Measurements from ENCODE around the gene TOM1L2.

The TOM1L2 gene

GRCh38 chr17:17820463-17821158 lies 151.6 kb downstream of the TOM1L2 start:
- no peaks in the 10 kb centered on the region for H3K9me3 Mint-ChIP-seq
- ATAC-seq (replicated peaks) (no peak), DNase-seq (no peak)
- no peak overlapping the region for H3K4me3 Mint-ChIP-seq
- peaks cover 73% of the 10 kb centered on the region for H3K36me3 Mint-ChIP-seq (ENCODE audit: insufficient read depth)
- H3K4me1 Mint-ChIP-seq (ENCODE audit: low read depth in 2 of 2), result peaks cover 41% of the 10 kb centered on the region in 2 donors
- no peaks in the 10 kb centered on the region for H3K27me3 Mint-ChIP-seq
- H3K27ac Mint-ChIP-seq, result peak overlapping the region in 1 of 2 donors; percentile 79

- ATAC-seq (replicated peaks) (no peak), DNase-seq (no peak)
- Mint-ChIP-seq H3K27ac (peak overlapping the region in 1 of 2 donors; percentile 79), H3K27me3 (no peaks in the 10 kb centered on the region), H3K9me3 (no peaks in the 10 kb centered on the region), H3K4me3 (peak overlapping the region; percentile 27 to 60), H3K4me1 (ENCODE audit: low read depth in 2 of 2) (peaks cover 40 to 41% of the 10 kb centered on the region in 2 donors), H3K36me3 (ENCODE audit: insufficient read depth) (peaks cover 78% of the 10 kb centered on the region)
Observed at GRCh38 chr17:17820046-17820445, 152.2 kb downstream of the TOM1L2 start.

- DNase-seq, result peak in 2 of 3 experiments; percentile 39 to 46
- peak overlapping the region; percentile 27 to 60 for H3K4me3 Mint-ChIP-seq
- ATAC-seq (replicated peaks), result peak; percentile 29
- peak overlapping the region in 1 of 2 donors; percentile 79 for H3K27ac Mint-ChIP-seq
- peaks cover 78% of the 10 kb centered on the region for H3K36me3 Mint-ChIP-seq (ENCODE audit: insufficient read depth)
- peaks cover 36% of the 10 kb centered on the region in 2 donors for H3K4me1 Mint-ChIP-seq (ENCODE audit: low read depth in 2 of 2)
- H3K27me3 Mint-ChIP-seq, result no peaks in the 10 kb centered on the region
- no peaks in the 10 kb centered on the region for H3K9me3 Mint-ChIP-seq
Observed at GRCh38 chr17:17819561-17819995, 152.6 kb downstream of the TOM1L2 start.

- H3K4me3 Mint-ChIP-seq, result peak overlapping the region in 1 of 2 donors; percentile 60
Observed at GRCh38 chr17:17819111-17819510, 153.1 kb downstream of the TOM1L2 start.

GRCh38 chr17:17818088-17818526 lies 154.1 kb downstream of the TOM1L2 start:
- peak overlapping the region in 1 of 2 donors; percentile 14 for H3K4me3 Mint-ChIP-seq
- H3K9me3 Mint-ChIP-seq, result no peaks in the 10 kb centered on the region
- H3K27ac Mint-ChIP-seq, result peak overlapping the region; percentile 49 to 79
- H3K27me3 Mint-ChIP-seq, result no peaks in the 10 kb centered on the region
- peaks cover 85% of the 10 kb centered on the region for H3K36me3 Mint-ChIP-seq (ENCODE audit: insufficient read depth)
- no peak for ATAC-seq (replicated peaks)
- peaks cover 24 to 30% of the 10 kb centered on the region in 2 donors for H3K4me1 Mint-ChIP-seq (ENCODE audit: low read depth in 2 of 2)
- DNase-seq, result no peak

More at GRCh38 chr17:17819111-17819510, 153.1 kb downstream of the TOM1L2 start:
- H3K9me3 Mint-ChIP-seq, result no peaks in the 10 kb centered on the region
- peak overlapping the region in 1 of 2 donors; percentile 79 for H3K27ac Mint-ChIP-seq
- no peak for DNase-seq
- peaks cover 31% of the 10 kb centered on the region in 2 donors for H3K4me1 Mint-ChIP-seq (ENCODE audit: low read depth in 2 of 2)
- ATAC-seq (replicated peaks), result no peak
- H3K27me3 Mint-ChIP-seq, result no peaks in the 10 kb centered on the region
- H3K36me3 Mint-ChIP-seq (ENCODE audit: insufficient read depth), result peaks cover 79% of the 10 kb centered on the region

GRCh38 chr17:17817552-17817947 lies 154.7 kb downstream of the TOM1L2 start:
- DNase-seq, result no peak
- Mint-ChIP-seq H3K36me3 (ENCODE audit: insufficient read depth) (peaks cover 87% of the 10 kb centered on the region), H3K27me3 (no peaks in the 10 kb centered on the region), H3K4me1 (ENCODE audit: low read depth in 2 of 2) (peaks cover 19 to 25% of the 10 kb centered on the region in 2 donors), H3K27ac (peak overlapping the region; percentile 49 to 78), H3K4me3 (peak overlapping the region in 1 of 2 donors; percentile 14), H3K9me3 (no peaks in the 10 kb centered on the region)
- ATAC-seq (replicated peaks), result no peak

GRCh38 chr17:17816831-17817551 lies 155.2 kb downstream of the TOM1L2 start:
- ATAC-seq (replicated peaks), result no peak
- Mint-ChIP-seq H3K9me3 (no peaks in the 10 kb centered on the region), H3K27ac (peak overlapping the region in 1 of 2 donors; percentile 78), H3K27me3 (no peaks in the 10 kb centered on the region), H3K4me1 (ENCODE audit: low read depth in 2 of 2) (peaks cover 15 to 22% of the 10 kb centered on the region in 2 donors), H3K36me3 (ENCODE audit: insufficient read depth) (peaks cover 87% of the 10 kb centered on the region), H3K4me3 (no peak overlapping the region)
- no peak for DNase-seq

GRCh38 chr17:17816240-17816814 lies 155.9 kb downstream of the TOM1L2 start:
- Mint-ChIP-seq H3K9me3 (no peaks in the 10 kb centered on the region), H3K4me3 (peak overlapping the region in 1 of 2 donors; percentile 45), H3K27me3 (no peaks in the 10 kb centered on the region), H3K27ac (peak overlapping the region; percentile 60 to 78), H3K4me1 (ENCODE audit: low read depth in 2 of 2) (peaks cover 14 to 21% of the 10 kb centered on the region in 2 donors), H3K36me3 (ENCODE audit: insufficient read depth) (peaks cover 91% of the 10 kb centered on the region)
- ATAC-seq (replicated peaks) (no peak), DNase-seq (no peak)

- no peaks in the 10 kb centered on the region for H3K27me3 Mint-ChIP-seq
- DNase-seq, result no peak
- H3K4me1 Mint-ChIP-seq (ENCODE audit: low read depth in 2 of 2), result peaks cover 10 to 18% of the 10 kb centered on the region in 2 donors
- ATAC-seq (replicated peaks), result no peak
- H3K27ac Mint-ChIP-seq, result peak overlapping the region; percentile 60 to 78
- H3K4me3 Mint-ChIP-seq, result peak overlapping the region in 1 of 2 donors; percentile 42
- H3K36me3 Mint-ChIP-seq (ENCODE audit: insufficient read depth), result peaks cover 93% of the 10 kb centered on the region
- H3K9me3 Mint-ChIP-seq, result no peaks in the 10 kb centered on the region
Observed at GRCh38 chr17:17815436-17816200, 156.6 kb downstream of the TOM1L2 start.

GRCh38 chr17:17815062-17815406 lies 157.2 kb downstream of the TOM1L2 start:
- Mint-ChIP-seq H3K4me3 (no peak overlapping the region), H3K9me3 (no peaks in the 10 kb centered on the region), H3K4me1 (ENCODE audit: low read depth in 2 of 2) (peaks cover 10 to 15% of the 10 kb centered on the region in 2 donors), H3K36me3 (ENCODE audit: insufficient read depth) (peaks cover 95% of the 10 kb centered on the region), H3K27me3 (no peaks in the 10 kb centered on the region), H3K27ac (peak overlapping the region in 1 of 2 donors; percentile 78)
- DNase-seq, result no peak
- ATAC-seq (replicated peaks), result no peak

- no peak for DNase-seq
- Mint-ChIP-seq H3K4me3 (no peak overlapping the region), H3K4me1 (ENCODE audit: low read depth in 2 of 2) (peaks cover 6 to 12% of the 10 kb centered on the region in 2 donors), H3K36me3 (ENCODE audit: insufficient read depth) (peaks cover 93% of the 10 kb centered on the region), H3K27me3 (no peaks in the 10 kb centered on the region), H3K9me3 (no peaks in the 10 kb centered on the region), H3K27ac (peak overlapping the region in 1 of 2 donors; percentile 67)
- ATAC-seq (replicated peaks), result no peak
Observed at GRCh38 chr17:17814162-17815061, 157.8 kb downstream of the TOM1L2 start.

GRCh38 chr17:17813725-17814095 lies 158.5 kb downstream of the TOM1L2 start:
- no peaks in the 10 kb centered on the region for H3K27me3 Mint-ChIP-seq
- peaks cover 91% of the 10 kb centered on the region for H3K36me3 Mint-ChIP-seq (ENCODE audit: insufficient read depth)
- ATAC-seq (replicated peaks) (no peak), DNase-seq (no peak)
- peak overlapping the region in 1 of 2 donors; percentile 67 for H3K27ac Mint-ChIP-seq
- H3K9me3 Mint-ChIP-seq, result no peaks in the 10 kb centered on the region
- H3K4me1 Mint-ChIP-seq (ENCODE audit: low read depth in 2 of 2), result peaks cover 4 to 6% of the 10 kb centered on the region in 2 donors
- no peak overlapping the region for H3K4me3 Mint-ChIP-seq
